RCC 7860 (cell line): Measurements from ENCODE around the gene KLHL21.

Experiments
- DNase-seq: peaks from one replicate; pipeline ENCODE4 v3.0.0-alpha.2; 2015; ENCODE audit warnings: low spot score
- FAIRE-seq: peaks from 2 replicates; lab custom pipeline; 2012; peaks lifted over from hg19 to GRCh38; lab: Jason Lieb, UNC

Gene KLHL21

GRCh38 chr1:6557597-6557996 lies 45.1 kb downstream of the KLHL21 start:
- no peak for FAIRE-seq

DNA sequence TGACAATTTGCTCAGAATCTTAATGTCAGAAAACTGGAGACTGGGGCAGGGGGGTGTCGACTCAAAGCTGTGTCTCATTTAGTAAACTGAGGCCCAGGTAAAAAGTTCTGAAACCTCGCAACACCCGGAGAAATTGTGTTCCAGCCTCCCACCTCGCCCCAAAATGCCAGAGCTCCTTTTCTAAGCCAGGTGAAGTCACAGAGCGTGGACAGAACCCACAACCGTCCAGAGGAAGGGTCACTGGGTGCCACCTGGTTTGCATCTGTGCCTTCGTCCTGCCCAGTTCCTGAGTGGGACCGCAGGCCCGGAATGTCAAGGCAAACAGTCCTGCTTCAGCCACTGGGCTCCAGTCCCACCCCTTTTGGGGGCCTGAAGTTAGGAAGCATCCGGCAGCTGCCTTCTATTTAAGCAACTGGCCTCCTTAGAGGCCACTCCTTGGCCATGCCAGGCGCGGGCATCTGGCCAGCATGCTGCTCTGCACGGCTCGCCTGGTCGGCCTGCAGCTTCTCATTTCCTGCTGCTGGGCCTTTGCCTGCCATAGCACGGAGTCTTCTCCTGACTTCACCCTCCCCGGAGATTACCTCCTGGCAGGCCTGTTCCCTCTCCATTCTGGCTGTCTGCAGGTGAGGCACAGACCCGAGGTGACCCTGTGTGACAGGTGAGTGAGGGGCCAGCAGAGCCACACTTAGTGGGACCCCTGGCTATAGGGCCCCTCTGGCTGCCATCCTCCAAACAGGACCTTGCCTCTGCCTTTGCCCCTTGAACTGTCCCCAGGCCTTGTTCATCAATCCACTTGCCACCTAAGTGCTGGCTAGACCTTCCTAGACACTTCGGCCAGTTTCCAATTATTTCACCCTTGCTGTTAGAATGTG lies 47.5 kb downstream of the KLHL21 start, which contains the start of gene TAS1R1:
TAS1R1 (plus strand) TSS at position 401 of the 872 bp plus-strand sequence; CDS start at position 468, 67 bp downstream.
- no peak for DNase-seq

More at GRCh38 chr1:6557597-6557996, 45.1 kb downstream of the KLHL21 start:
- no peak for DNase-seq

GRCh38 chr1:6554031-6554906 lies 48.4 kb downstream of the KLHL21 start, which contains the start of gene NOL9:
Gene NOL9, minus strand, starts transcription at chr1:6554513. Its CDS starts 11 bp downstream, at chr1:6554502.
- DNase-seq = peak; percentile 75
- FAIRE-seq = peak; percentile 17

More for the DNA sequence above, 47.5 kb downstream of the KLHL21 start, which contains the start of gene TAS1R1:
- FAIRE-seq = no peak

GRCh38 chr1:6547301-6547700 lies 55.4 kb downstream of the KLHL21 start:
- FAIRE-seq (no peak), DNase-seq (no peak)

DNA sequence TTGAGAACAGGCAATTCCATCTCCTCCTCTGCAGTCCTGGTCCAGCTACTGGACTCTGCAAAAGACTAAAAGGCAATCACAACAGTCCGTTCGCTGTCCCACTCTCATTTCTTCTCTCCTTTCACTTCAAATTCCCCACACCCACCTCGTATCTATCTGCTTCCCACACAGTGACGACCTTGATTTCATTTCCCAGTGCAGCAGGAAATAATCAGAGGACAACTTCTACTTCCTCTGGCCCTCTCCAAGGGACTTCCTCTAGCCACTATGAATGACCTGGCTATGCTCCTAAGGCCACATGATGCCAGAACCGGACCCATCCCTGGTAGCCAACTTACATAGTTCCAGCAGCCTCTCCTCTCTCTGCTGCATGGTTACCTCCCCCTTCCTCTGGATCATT lies 56.3 kb downstream of the KLHL21 start:
- no peak for DNase-seq
- FAIRE-seq = no peak

DNA sequence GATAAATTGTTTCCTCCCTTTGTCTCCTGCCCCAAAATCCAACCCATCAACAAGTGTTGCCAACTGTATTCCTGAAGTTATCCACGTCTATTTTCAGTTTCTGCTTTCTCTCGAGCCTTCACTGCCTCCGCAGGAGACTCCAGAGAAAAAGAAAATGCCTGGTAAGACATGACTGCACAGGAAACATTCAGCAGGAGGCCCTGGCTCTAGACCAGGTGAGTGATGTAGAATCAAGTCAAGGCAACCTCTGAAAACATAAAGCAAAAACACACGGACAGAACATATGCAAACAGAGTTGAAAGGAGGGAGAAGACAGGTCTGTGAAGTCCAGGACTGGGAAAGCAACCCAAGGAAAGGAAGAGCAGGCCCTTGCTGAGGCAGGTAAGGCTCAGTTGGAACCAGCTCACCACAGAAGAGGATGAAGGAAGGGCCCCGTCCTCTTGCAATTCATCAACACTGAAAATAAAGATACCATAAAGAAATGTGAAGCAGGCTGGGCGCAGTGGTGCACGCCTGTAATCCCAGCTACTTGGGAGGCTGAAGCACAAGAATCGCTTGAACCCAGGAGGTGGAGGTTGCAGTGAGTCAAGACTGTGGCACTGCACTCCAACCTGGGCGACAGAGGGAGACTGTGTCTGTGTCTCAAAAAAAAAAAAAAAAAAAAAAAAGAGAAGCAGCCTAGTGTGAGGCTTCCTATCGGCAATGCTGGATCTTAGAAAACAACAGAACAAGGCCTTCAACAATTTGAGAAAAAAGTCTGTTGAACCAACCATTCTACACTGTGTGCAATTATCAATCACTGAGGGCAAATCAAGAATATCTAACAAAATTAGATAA lies 57.2 kb downstream of the KLHL21 start:
- no peak for DNase-seq
- no peak for FAIRE-seq

- DNase-seq (no peak), FAIRE-seq (no peak)
Measured at GRCh38 chr1:6544831-6545230, 57.8 kb downstream of the KLHL21 start.
